HUES48 (cell line): ENCODE results near the gene FBXO47.

Experiments used
- H3K27ac ChIP-seq: one replicate; pipeline ENCODE4 v1.7.0; 2013; ENCODE audit warnings: low read depth, low read length, inconsistent platforms
- H3K27me3 ChIP-seq: 2 replicates; pipeline ENCODE4 v1.6.1; 2013; ENCODE audit warnings: mild to moderate bottlenecking, low read length; ENCODE audit not compliant: control insufficient read depth, insufficient read depth
- H3K36me3 ChIP-seq: 2 replicates; pipeline ENCODE4 v1.6.1; 2013; ENCODE audit warnings: low read length; ENCODE audit not compliant: control insufficient read depth, insufficient read depth
- H3K4me1 ChIP-seq: 2 replicates; pipeline ENCODE4 v1.6.1; 2013; ENCODE audit warnings: mild to moderate bottlenecking, low read length; ENCODE audit not compliant: control insufficient read depth, insufficient read depth
- H3K4me3 ChIP-seq: 2 replicates; pipeline ENCODE4 v1.5.1; 2013; ENCODE audit warnings: mild to moderate bottlenecking, low read depth, low read length
- H3K9ac ChIP-seq: 2 replicates; pipeline ENCODE4 v1.6.1; 2013; ENCODE audit warnings: mild to moderate bottlenecking, low read depth, low read length, moderate library complexity
- H3K9me3 ChIP-seq: 2 replicates; pipeline ENCODE4 v1.6.1; 2013; ENCODE audit warnings: low read length; ENCODE audit not compliant: control insufficient read depth, insufficient read depth

Gene FBXO47

DNA sequence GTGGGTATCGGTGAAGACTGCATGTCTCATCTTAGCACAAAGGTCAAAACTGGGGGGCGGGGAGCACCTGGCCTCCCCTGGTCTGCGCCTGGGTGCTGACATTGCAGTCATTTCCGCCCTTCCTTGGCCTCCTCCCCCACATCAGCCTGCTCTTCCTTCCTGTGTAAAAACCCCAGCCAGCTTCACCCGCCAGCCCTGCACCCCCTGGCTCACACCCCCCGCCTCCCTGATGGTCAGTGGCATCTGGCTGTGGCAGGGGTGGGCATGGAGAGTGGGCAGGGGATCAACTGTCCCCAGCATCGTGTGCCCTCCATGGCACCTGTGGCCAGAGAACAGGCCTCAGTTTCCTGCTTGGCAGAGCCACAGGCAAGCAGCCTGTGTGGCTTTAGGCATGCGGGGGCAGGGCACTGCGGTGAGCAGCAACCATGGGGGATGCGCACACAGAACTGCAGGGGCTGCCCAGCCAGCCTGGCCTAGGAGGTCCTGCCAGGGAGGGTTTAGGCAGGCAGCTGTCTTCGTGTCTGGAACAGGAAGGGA lies 68.3 kb downstream of the FBXO47 start:
- H3K36me3 ChIP-seq: peaks cover 63% of the 10 kb centered on the region
- H3K27me3 ChIP-seq: no peaks in the 10 kb centered on the region
- no peak overlapping the region for H3K9ac ChIP-seq
- no peaks in the 10 kb centered on the region for H3K9me3 ChIP-seq
- H3K4me1 ChIP-seq: peaks cover 19% of the 10 kb centered on the region; the same call in 1 of the 2 replicates
- H3K4me3 ChIP-seq: no peak overlapping the region
- no peak overlapping the region for H3K27ac ChIP-seq

- H3K27ac ChIP-seq: no peak overlapping the region
- H3K27me3 ChIP-seq: no peaks in the 10 kb centered on the region
- H3K9me3 ChIP-seq: no peaks in the 10 kb centered on the region
- H3K4me3 ChIP-seq: no peak overlapping the region
- peaks cover 19% of the 10 kb centered on the region; the same call in 1 of the 2 replicates for H3K4me1 ChIP-seq
- peaks cover 57% of the 10 kb centered on the region for H3K36me3 ChIP-seq
- H3K9ac ChIP-seq: no peak overlapping the region
Observed at GRCh38 chr17:38898291-38898679, 68.9 kb downstream of the FBXO47 start.

GRCh38 chr17:38897671-38898290 lies 69.4 kb downstream of the FBXO47 start:
- Histone ChIP-seq H3K9me3 (no peaks in the 10 kb centered on the region), H3K36me3 (peaks cover 56% of the 10 kb centered on the region), H3K27ac (no peak overlapping the region), H3K27me3 (no peaks in the 10 kb centered on the region), H3K9ac (no peak overlapping the region), H3K4me3 (no peak overlapping the region), H3K4me1 (peaks cover 19% of the 10 kb centered on the region; the same call in 1 of the 2 replicates)

- Histone ChIP-seq H3K9ac (no peak overlapping the region), H3K36me3 (peaks cover 62% of the 10 kb centered on the region), H3K4me1 (peaks cover 19% of the 10 kb centered on the region; the same call in 1 of the 2 replicates), H3K9me3 (no peaks in the 10 kb centered on the region), H3K27ac (no peak overlapping the region), H3K4me3 (no peak overlapping the region), H3K27me3 (no peaks in the 10 kb centered on the region)
Observed at GRCh38 chr17:38897176-38897575, 70.0 kb downstream of the FBXO47 start.

GRCh38 chr17:38896346-38896954 lies 70.8 kb downstream of the FBXO47 start:
- H3K27ac ChIP-seq: peak overlapping the region; percentile 36
- peaks cover 69% of the 10 kb centered on the region for H3K36me3 ChIP-seq

GRCh38 chr17:38894276-38894675 lies 72.9 kb downstream of the FBXO47 start:
- Histone ChIP-seq H3K4me3 (no peak overlapping the region), H3K9ac (no peak overlapping the region), H3K36me3 (peaks cover 76% of the 10 kb centered on the region), H3K9me3 (no peaks in the 10 kb centered on the region), H3K4me1 (peaks cover 11% of the 10 kb centered on the region; the same call in 1 of the 2 replicates), H3K27ac (no peak overlapping the region), H3K27me3 (no peaks in the 10 kb centered on the region)

More at GRCh38 chr17:38896346-38896954, 70.8 kb downstream of the FBXO47 start:
- H3K9me3 ChIP-seq: no peaks in the 10 kb centered on the region
- H3K27me3 ChIP-seq: no peaks in the 10 kb centered on the region
- H3K9ac ChIP-seq: no peak overlapping the region
- no peak overlapping the region for H3K4me3 ChIP-seq
- peaks cover 19% of the 10 kb centered on the region; the same call in 1 of the 2 replicates for H3K4me1 ChIP-seq

DNA sequence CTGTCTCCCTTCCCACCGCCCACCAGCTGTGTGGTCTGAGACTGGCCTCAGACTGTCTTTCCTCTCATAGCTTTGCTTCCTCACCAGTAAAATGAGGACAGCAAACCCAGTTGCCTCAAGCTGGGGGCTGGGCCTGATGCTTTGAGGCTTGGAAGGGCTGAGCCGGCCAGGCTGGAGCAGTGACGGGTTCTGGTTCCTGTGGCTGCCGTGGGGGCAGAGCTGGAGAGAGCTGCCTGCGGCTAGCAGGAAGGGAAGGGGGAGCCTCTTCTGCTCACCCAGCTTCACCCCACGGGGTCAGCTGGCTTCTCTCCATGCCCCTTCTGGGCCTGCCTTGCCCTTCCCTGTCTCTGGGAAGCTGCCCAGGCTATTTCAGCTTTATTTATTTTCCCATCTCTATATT lies 73.6 kb downstream of the FBXO47 start:
- Histone ChIP-seq H3K36me3 (peaks cover 74% of the 10 kb centered on the region), H3K27ac (no peak overlapping the region), H3K4me3 (no peak overlapping the region), H3K4me1 (peaks cover 11% of the 10 kb centered on the region; the same call in 1 of the 2 replicates), H3K9ac (no peak overlapping the region), H3K27me3 (no peaks in the 10 kb centered on the region), H3K9me3 (no peaks in the 10 kb centered on the region)

DNA sequence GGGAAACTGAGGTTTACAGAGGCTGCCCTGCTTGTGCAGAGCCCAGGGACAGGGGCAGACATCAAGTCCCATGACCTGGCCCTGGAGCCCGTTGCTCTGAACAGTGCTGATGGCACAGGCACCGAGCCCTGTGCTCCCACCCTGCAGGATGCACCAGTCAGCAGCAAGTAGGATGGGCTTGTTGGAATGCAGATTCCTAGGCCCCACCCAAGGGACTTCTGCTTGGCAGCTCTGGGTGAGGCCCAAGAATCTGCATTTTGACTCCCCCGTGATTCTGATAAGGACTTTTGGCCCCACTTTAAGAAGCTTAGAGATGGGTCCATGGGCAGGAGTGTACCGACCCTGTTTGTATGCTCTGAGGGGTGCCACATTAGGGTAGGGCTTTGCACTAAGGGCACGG lies 74.1 kb downstream of the FBXO47 start:
- no peak overlapping the region for H3K27ac ChIP-seq
- H3K9me3 ChIP-seq: no peaks in the 10 kb centered on the region
- H3K9ac ChIP-seq: no peak overlapping the region
- no peaks in the 10 kb centered on the region for H3K27me3 ChIP-seq
- H3K4me3 ChIP-seq: no peak overlapping the region
- H3K4me1 ChIP-seq: peaks cover 11% of the 10 kb centered on the region; the same call in 1 of the 2 replicates
- H3K36me3 ChIP-seq: peaks cover 71% of the 10 kb centered on the region

DNA sequence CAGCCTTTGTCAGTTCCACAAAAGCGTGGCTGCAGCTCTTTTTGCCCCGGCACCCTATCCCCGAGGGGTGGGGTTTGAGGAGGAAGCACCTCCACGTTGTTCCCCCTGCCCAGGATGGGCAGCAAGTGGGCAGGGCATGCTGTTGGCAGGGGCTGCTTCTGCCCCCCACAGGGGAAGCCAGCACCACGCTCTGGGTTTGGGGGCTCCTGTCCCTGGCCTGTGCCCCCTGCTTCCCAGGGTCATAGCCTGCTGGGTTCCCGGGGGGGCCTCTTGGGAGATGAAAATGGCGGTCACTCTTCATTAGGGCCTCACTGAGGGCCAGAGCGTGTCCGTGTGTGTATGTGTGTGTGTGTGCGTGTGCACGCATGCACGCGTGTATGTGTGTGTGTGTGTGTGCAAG lies 74.6 kb downstream of the FBXO47 start:
- no peaks in the 10 kb centered on the region for H3K9me3 ChIP-seq
- H3K27ac ChIP-seq: no peak overlapping the region
- no peak overlapping the region for H3K9ac ChIP-seq
- peaks cover 70% of the 10 kb centered on the region for H3K36me3 ChIP-seq
- H3K4me1 ChIP-seq: peaks cover 11% of the 10 kb centered on the region; the same call in 1 of the 2 replicates
- H3K27me3 ChIP-seq: no peaks in the 10 kb centered on the region
- H3K4me3 ChIP-seq: no peak overlapping the region

GRCh38 chr17:38892083-38892482 lies 75.1 kb downstream of the FBXO47 start:
- Histone ChIP-seq H3K27ac (no peak overlapping the region), H3K27me3 (no peaks in the 10 kb centered on the region), H3K9ac (no peak overlapping the region), H3K9me3 (no peaks in the 10 kb centered on the region), H3K36me3 (peaks cover 73% of the 10 kb centered on the region), H3K4me1 (peaks cover 11% of the 10 kb centered on the region; the same call in 1 of the 2 replicates), H3K4me3 (no peak overlapping the region)

DNA sequence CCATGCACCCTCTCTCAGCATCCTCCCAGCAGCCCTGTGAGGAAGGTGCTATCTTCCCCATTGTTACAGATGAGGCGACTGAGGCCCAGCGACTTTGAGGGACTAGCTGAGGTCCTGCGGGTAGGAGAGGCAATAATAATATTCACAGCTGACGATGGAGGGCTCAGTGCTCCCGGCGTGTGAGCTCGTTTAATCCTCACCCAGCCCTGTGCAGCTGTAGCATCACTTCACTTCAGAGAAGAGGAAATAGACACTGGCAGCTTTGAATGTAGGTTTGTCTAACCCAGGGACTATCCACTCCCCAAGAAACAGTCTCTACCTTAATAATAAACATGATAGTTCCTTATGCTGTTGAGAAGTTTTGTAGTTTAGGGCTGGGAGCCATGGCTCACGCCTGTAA lies 75.8 kb downstream of the FBXO47 start:
- no peak overlapping the region for H3K4me3 ChIP-seq
- peaks cover 69% of the 10 kb centered on the region for H3K36me3 ChIP-seq
- no peaks in the 10 kb centered on the region for H3K9me3 ChIP-seq
- H3K4me1 ChIP-seq: peaks cover 9% of the 10 kb centered on the region; the same call in 1 of the 2 replicates
- H3K27ac ChIP-seq: no peak overlapping the region
- no peaks in the 10 kb centered on the region for H3K27me3 ChIP-seq
- no peak overlapping the region for H3K9ac ChIP-seq
